SU-DHL-6 (cell line): ENCODE results near the gene C19orf25.

Experiments
- EZH2phosphoT487 ChIP-seq: fragments of 200-600 bp; sonication (generic), shearing (Covaris generic); conservative IDR thresholded peaks from 2 replicates; pipeline ENCODE4 v1.6.1; 2018; ENCODE audit warnings: mild to moderate bottlenecking, antibody characterized with exemption, low read length, moderate library complexity, mixed read lengths
- TF ChIP-seq, protein P1 (sequence below): fragments of 200-600 bp; sonication (generic); IDR thresholded peaks from one replicate; pipeline ENCODE4 v1.5.1; 2017; ENCODE audit warnings: antibody characterized with exemption, mild to moderate bottlenecking, low read length, moderate library complexity; ENCODE audit not compliant: insufficient read depth, poor library complexity, severe bottlenecking

DNA sequence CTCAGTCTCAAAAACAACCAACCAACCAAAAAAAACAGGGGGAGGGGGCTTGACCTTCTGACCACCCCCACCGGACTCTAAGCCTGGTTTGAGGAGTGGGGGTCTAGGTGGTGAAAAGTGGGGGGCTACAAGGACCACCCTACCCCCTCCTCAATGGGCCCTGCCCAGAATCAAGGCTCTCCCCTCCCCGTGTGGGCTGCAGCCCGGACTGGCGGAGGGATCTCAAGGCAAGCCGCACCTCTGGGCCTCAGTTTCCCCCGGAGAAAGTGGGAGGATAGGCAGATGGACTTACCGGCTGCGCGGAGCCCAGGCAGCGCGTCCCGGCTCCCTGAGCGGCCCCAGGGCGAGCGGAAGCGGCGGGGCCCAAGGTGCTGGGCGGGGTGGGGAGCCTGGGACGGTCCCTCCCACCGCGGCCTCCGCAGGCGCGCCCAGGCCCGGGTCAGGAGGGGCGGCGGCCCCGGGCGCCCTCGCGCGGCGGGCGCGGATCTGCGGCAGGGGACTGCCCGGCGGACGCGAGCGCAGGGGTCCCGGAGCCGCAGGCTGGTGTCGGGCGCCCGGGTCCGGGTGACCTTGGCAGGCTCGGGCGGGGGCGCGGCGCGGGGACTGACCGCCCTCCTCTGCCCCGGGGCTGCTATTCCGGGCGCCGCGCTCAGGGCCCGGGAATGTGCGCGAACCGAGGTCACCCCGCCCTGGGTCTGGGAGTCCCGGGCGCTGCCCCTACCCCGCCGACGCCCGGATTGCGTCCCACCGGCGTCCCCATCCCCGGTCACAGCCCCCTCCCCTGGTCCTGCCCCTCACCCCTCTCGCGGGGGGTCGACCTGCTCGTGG is 33.9 kb upstream of the C19orf25 start, which contains the start of gene ADAMTSL5:
- TF ChIP-seq, protein P1, sequence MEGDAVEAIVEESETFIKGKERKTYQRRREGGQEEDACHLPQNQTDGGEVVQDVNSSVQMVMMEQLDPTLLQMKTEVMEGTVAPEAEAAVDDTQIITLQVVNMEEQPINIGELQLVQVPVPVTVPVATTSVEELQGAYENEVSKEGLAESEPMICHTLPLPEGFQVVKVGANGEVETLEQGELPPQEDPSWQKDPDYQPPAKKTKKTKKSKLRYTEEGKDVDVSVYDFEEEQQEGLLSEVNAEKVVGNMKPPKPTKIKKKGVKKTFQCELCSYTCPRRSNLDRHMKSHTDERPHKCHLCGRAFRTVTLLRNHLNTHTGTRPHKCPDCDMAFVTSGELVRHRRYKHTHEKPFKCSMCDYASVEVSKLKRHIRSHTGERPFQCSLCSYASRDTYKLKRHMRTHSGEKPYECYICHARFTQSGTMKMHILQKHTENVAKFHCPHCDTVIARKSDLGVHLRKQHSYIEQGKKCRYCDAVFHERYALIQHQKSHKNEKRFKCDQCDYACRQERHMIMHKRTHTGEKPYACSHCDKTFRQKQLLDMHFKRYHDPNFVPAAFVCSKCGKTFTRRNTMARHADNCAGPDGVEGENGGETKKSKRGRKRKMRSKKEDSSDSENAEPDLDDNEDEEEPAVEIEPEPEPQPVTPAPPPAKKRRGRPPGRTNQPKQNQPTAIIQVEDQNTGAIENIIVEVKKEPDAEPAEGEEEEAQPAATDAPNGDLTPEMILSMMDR: no peak
- no peak for TF ChIP-seq EZH2phosphoT487
